HL-60 (cell line): ENCODE measurements around the gene TNNT1.
"Not testable (repeated sequence)": the region's sequence is repeated elsewhere in the genome, so short reads cannot be mapped to it uniquely, and the experiment has no call there.

Experiments used
- DNase-seq, 2 experiments: peaks; one replicate each; pipeline ENCODE4 v3.0.0-alpha.2; 2010 to 2020; ENCODE audit warnings: low read depth in 1 of 2, low spot score in 1 of 2
- H3K27ac ChIP-seq: fragments of 250-450 bp; sonication (Bioruptor Pico); replicated peaks from 2 replicates; pipeline ENCODE4 v1.5.1; 2020; ENCODE audit warnings: mild to moderate bottlenecking, moderate library complexity
- H3K27me3 ChIP-seq: fragments of 250-450 bp; sonication (Bioruptor Pico); 2 replicates; pipeline ENCODE4 v1.5.1; 2021; ENCODE audit warnings: mild to moderate bottlenecking, moderate library complexity; ENCODE audit not compliant: insufficient read depth, poor library complexity, severe bottlenecking
- H3K4me3 ChIP-seq: replicated peaks from 2 replicates; pipeline ENCODE4 v1.5.1; 2011; ENCODE audit warnings: mild to moderate bottlenecking, control low read depth, low read length; ENCODE audit not compliant: insufficient read depth
- GABPA ChIP-seq: IDR thresholded peaks from 2 replicates; pipeline ENCODE4 v1.6.1; 2012; ENCODE audit warnings: low read depth
- POLR2AphosphoS5 ChIP-seq: IDR thresholded peaks from 2 replicates; pipeline ENCODE4 v1.6.1; 2012; ENCODE audit warnings: low read depth
- SPI1 ChIP-seq: IDR thresholded peaks from 2 replicates; pipeline ENCODE4 v1.6.1; 2012; ENCODE audit warnings: low read depth, mild to moderate bottlenecking, borderline replicate concordance
- TF ChIP-seq, protein P1 (sequence below): IDR thresholded peaks from 2 replicates; pipeline ENCODE4 v1.6.1; 2012; ENCODE audit warnings: low read depth; ENCODE audit not compliant: insufficient replicate concordance
- TF ChIP-seq, protein P2 (sequence below): IDR thresholded peaks from one replicate; pipeline ENCODE4 v1.5.1; 2011; ENCODE audit warnings: low read length, control low read depth, inconsistent platforms; ENCODE audit not compliant: insufficient read depth

TNNT1 gene

DNA sequence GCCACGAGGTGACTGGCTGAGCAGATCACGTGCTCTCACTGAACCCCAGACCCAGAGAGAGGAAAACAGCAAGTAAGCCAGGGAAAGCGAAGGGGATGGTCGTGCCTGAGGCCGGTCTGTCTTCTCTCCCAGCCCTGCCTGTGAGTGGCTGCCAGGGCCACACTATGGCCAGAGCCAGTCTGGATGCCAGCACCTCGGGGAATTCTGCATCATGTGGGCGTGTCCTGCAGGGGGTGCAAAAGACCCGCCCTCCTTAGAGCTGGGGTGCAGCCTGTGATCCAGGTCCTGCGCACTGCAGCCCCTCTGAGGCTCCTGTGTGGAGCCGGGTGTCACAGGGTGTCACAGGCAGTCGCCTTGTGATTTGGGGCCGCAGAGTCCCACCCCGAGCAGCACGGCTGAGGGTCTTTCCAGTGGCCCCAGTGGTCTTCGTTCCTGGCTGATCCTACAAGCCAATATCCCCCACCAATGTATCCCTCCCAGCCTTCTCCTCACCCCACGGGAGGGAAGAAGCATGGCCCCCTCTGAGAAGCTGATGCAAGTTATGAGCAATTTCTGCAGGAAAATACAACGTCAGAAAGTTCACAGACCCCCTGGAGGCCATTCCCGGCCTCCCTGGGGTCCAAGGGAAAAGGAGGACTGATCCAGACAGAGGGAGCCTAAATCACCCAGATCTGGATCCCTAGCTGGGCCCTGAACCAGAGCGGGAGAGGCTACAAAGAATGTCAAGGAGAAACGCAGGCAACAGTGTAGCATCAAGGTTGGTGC lies 39.3 kb downstream of the TNNT1 start:
- no peak overlapping the region for H3K27ac ChIP-seq
- no peak for TF ChIP-seq SPI1
- TF ChIP-seq GABPA = no peak
- TF ChIP-seq, protein P1, sequence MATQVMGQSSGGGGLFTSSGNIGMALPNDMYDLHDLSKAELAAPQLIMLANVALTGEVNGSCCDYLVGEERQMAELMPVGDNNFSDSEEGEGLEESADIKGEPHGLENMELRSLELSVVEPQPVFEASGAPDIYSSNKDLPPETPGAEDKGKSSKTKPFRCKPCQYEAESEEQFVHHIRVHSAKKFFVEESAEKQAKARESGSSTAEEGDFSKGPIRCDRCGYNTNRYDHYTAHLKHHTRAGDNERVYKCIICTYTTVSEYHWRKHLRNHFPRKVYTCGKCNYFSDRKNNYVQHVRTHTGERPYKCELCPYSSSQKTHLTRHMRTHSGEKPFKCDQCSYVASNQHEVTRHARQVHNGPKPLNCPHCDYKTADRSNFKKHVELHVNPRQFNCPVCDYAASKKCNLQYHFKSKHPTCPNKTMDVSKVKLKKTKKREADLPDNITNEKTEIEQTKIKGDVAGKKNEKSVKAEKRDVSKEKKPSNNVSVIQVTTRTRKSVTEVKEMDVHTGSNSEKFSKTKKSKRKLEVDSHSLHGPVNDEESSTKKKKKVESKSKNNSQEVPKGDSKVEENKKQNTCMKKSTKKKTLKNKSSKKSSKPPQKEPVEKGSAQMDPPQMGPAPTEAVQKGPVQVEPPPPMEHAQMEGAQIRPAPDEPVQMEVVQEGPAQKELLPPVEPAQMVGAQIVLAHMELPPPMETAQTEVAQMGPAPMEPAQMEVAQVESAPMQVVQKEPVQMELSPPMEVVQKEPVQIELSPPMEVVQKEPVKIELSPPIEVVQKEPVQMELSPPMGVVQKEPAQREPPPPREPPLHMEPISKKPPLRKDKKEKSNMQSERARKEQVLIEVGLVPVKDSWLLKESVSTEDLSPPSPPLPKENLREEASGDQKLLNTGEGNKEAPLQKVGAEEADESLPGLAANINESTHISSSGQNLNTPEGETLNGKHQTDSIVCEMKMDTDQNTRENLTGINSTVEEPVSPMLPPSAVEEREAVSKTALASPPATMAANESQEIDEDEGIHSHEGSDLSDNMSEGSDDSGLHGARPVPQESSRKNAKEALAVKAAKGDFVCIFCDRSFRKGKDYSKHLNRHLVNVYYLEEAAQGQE = no peak
- TF ChIP-seq, protein P2, sequence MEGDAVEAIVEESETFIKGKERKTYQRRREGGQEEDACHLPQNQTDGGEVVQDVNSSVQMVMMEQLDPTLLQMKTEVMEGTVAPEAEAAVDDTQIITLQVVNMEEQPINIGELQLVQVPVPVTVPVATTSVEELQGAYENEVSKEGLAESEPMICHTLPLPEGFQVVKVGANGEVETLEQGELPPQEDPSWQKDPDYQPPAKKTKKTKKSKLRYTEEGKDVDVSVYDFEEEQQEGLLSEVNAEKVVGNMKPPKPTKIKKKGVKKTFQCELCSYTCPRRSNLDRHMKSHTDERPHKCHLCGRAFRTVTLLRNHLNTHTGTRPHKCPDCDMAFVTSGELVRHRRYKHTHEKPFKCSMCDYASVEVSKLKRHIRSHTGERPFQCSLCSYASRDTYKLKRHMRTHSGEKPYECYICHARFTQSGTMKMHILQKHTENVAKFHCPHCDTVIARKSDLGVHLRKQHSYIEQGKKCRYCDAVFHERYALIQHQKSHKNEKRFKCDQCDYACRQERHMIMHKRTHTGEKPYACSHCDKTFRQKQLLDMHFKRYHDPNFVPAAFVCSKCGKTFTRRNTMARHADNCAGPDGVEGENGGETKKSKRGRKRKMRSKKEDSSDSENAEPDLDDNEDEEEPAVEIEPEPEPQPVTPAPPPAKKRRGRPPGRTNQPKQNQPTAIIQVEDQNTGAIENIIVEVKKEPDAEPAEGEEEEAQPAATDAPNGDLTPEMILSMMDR = no peak
- TF ChIP-seq POLR2AphosphoS5 = no peak
- no peak for DNase-seq

DNA sequence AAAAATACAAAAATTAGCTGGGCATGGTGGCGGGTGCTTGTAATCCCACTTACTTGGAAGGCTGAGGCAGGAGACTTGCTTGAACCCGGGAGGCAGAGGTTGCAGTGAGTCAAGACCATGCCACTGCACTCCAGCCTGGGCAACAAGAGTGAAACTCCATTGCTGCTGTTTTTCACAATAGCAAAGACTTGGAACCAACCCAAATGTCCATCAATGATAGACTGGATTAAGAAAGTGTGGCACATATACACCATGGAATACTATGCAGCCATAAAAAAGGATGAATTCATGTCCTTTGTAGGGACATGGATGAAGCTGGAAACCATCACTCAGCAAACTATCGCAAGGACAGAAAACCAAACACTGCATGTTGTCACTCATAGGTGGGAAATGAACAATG lies 41.8 kb downstream of the TNNT1 start:
- not testable (repeated sequence) for H3K27ac ChIP-seq, H3K27me3 ChIP-seq, DNase-seq, H3K4me3 ChIP-seq

More for the DNA sequence above, 39.3 kb downstream of the TNNT1 start:
- H3K4me3 ChIP-seq = no peak overlapping the region
- H3K27me3 ChIP-seq = no peaks in the 10 kb centered on the region

DNA sequence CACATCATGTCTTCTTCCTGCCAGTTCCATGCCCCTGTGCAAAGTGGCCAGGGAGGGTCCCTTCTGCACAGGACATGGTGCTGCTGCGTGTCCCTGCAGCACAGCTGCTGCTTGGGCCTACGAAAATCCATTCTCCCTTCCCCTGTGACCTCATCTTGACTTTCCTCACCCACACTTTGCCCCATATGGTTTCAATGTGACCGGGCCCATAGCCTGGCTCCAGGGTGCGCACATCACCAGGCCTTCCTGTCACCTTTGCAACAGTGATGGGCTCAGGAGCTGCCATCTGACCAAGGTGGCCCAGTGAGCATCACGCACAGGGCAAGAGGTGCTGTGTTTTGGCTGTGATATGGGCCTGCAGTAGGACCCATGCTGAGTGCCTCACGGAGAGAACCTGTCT lies 42.4 kb downstream of the TNNT1 start:
- H3K27ac ChIP-seq = no peak overlapping the region
- no peak for TF ChIP-seq SPI1
- TF ChIP-seq POLR2AphosphoS5 = no peak
- TF ChIP-seq, protein P2 = no peak
- no peak for TF ChIP-seq GABPA
- TF ChIP-seq, protein P1 = no peak
- DNase-seq = no peak
- H3K4me3 ChIP-seq = no peak overlapping the region
- no peaks in the 10 kb centered on the region for H3K27me3 ChIP-seq

DNA sequence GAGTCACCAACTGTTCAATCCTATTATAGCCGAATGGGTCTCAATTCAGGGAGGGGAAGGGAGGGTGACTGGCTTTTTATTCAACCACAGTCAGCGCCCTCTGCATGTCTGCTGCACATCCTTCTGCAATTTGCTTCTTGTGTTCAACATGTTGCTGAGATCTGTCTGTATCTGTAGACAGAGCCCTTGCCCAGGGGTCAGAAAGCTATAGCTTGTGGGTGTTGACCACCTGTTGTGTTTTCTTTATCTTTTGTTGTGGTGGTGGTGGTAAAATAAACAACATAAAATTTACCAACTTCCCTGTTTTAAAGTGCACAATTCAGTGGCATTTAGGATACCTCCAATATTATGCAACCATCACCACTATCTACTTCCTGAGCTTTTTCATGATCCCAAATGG lies 43.8 kb downstream of the TNNT1 start:
- DNase-seq = no peak
- no peak overlapping the region for H3K27ac ChIP-seq
- no peak overlapping the region for H3K4me3 ChIP-seq
- TF ChIP-seq SPI1 = no peak
- TF ChIP-seq, protein P1 = no peak
- no peak for TF ChIP-seq GABPA
- TF ChIP-seq, protein P2 = no peak
- TF ChIP-seq POLR2AphosphoS5 = no peak
- H3K27me3 ChIP-seq = no peaks in the 10 kb centered on the region
